Activated CD4-positive, alpha-beta memory T cell treated with anti-CD3 and anti-CD28 coated beads, Interleukin-2, amount 10 ng/mL, durations not matched to agents 7 days and 5 days (primary cell): Measurements from ENCODE around the gene UMPS. TPM values are rescaled to one million over a fixed set of nuclear protein-coding genes. Genes with fewer than 3 reads are reported as not detected.
"Not testable (repeated sequence)": the region's sequence is repeated elsewhere in the genome, so short reads cannot be mapped to it uniquely, and the experiment has no call there.

Experiments used
- CTCF ChIA-PET: fragments of 350-600 bp; sonication (Branson Sonifier 250); formaldehyde crosslinking; loops from one replicate; lab custom pipeline; 2021; ENCODE audit warnings: antibody characterized with exemption, inconsistent platforms; lab: Charles Lee
- POLR2A ChIA-PET: fragments of 350-600 bp; sonication (Branson Sonifier 250); formaldehyde crosslinking; loops from one replicate; lab custom pipeline; 2021; ENCODE audit warnings: antibody characterized with exemption; lab: Charles Lee
- DNase-seq: peaks from one replicate; pipeline ENCODE4 v3.0.0-alpha.2; 2020
- H3K27ac Mint-ChIP-seq: one replicate; pipeline ENCODE4 v1.8.0; 2021; ENCODE audit warnings: mild to moderate bottlenecking, mixed read lengths
- H3K27me3 Mint-ChIP-seq: one replicate; pipeline ENCODE4 v1.8.0; 2021; ENCODE audit warnings: mixed read lengths
- H3K36me3 Mint-ChIP-seq: one replicate; pipeline ENCODE4 v1.8.0; 2021; ENCODE audit warnings: low read depth, mixed read lengths
- H3K4me1 Mint-ChIP-seq: one replicate; pipeline ENCODE4 v1.8.0; 2021; ENCODE audit warnings: mixed read lengths
- H3K4me3 Mint-ChIP-seq: one replicate; pipeline ENCODE4 v1.8.0; 2021; ENCODE audit warnings: mild to moderate bottlenecking, mixed read lengths
- H3K9me3 Mint-ChIP-seq: one replicate; pipeline ENCODE4 v1.8.0; 2021; ENCODE audit warnings: mixed read lengths
- total RNA-seq, 2 experiments: library from RNA; stranded (reverse); gene quantifications; one replicate each; pipeline ENCODE4 v1.2.3, GENCODE V29; 2021

UMPS gene
- total RNA-seq, 2 experiments from 2014 or later = 23.3 to 26.3 TPM

DNA sequence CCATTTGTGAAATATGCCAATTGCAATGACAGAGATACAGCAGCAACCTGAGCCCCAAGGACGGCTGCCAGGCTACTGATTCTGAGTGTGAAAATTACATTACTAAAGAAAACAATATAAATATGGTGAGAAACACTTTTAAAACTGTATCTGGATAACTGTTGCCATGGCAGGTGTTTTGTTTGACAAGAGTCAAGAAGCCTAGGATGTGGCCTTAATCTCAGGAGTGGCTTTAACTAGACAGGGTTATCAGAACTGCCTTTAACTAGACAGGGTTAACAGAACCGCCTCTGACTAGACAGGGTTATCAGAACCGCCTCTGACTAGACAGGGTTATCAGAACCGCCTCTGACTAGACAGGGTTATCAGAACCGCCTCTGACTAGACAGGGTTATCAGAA, 58.9 kb downstream of the UMPS start:
- CTCF ChIA-PET, H3K27ac Mint-ChIP-seq, POLR2A ChIA-PET: not testable (repeated sequence)

DNA sequence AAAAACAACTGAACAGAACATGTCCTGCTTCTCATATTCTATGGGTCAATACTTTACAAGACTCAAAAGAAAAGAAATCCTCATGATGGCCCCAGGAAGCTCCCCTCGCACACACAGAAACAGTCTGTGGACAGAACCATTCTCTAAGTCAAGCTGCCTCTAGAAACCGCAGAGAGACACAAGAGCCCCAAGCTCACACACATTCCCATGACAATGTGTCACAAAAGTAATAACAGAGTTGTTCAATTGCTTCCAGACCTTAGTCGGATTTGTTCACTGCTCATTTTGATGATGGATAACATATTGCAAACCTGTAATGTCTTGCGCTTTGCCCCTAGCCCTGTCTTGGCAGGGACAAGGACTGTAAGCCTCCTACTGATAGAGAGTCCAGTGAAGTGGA, 60.9 kb downstream of the UMPS start:
- no peak overlapping the region for H3K4me3 Mint-ChIP-seq
- H3K4me1 Mint-ChIP-seq = peaks cover 13% of the 10 kb centered on the region
- no peaks in the 10 kb centered on the region for H3K9me3 Mint-ChIP-seq
- DNase-seq = no peak
- no peak overlapping the region for H3K27ac Mint-ChIP-seq
- H3K36me3 Mint-ChIP-seq = no peaks in the 10 kb centered on the region
- H3K27me3 Mint-ChIP-seq = peaks cover 2% of the 10 kb centered on the region
- ChIA-PET POLR2A (no interaction called here), CTCF (interaction anchor here (0.9 kb wide), 2 partner anchors 30 to 110 kb away, joined by 3 to 5 read pairs; no protein-coding TSS in a partner anchor)

More for the DNA sequence above, 58.9 kb downstream of the UMPS start:
- DNase-seq, H3K27me3 Mint-ChIP-seq, H3K36me3 Mint-ChIP-seq, H3K9me3 Mint-ChIP-seq, H3K4me3 Mint-ChIP-seq: not testable (repeated sequence)
- H3K4me1 Mint-ChIP-seq = peaks cover 18% of the 10 kb centered on the region

DNA sequence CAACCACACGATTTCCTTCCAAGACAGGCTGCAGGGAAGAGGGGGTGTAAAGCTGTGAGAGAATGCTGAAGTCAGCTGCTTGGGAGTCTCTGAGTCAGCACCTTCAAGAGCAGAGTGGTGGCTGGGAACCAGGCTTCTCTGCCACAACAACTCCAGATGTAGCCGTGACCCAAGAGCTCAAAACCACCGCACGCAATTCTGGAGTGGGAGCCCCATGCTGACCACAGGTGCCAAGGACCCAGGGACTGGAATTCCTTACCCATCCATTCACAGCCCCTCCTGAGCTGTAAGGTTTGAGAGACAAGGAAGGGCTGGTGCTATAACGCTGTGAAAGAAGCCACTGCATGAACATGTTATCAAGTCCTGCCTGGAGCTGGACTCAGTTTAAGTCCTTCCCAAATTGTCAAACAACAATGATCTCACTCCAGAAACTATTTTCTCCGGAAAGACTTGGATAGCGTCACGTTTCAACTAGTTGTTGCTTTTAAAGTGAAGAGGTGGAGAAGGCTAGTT, 61.4 kb downstream of the UMPS start:
- Mint-ChIP-seq H3K4me1 (peaks cover 13% of the 10 kb centered on the region), H3K27me3 (peaks cover 2% of the 10 kb centered on the region), H3K9me3 (no peaks in the 10 kb centered on the region), H3K27ac (no peak overlapping the region), H3K36me3 (no peaks in the 10 kb centered on the region), H3K4me3 (no peak overlapping the region)
- DNase-seq = peak; percentile 19
- ChIA-PET CTCF (interaction anchor here (0.9 kb wide), 1 partner anchor 110 kb away, joined by 5 read pairs; no protein-coding TSS in a partner anchor), POLR2A (no interaction called here)

- Mint-ChIP-seq H3K9me3 (no peaks in the 10 kb centered on the region), H3K4me1 (peaks cover 13% of the 10 kb centered on the region), H3K27ac (no peak overlapping the region), H3K36me3 (no peaks in the 10 kb centered on the region), H3K4me3 (no peak overlapping the region), H3K27me3 (peaks cover 4% of the 10 kb centered on the region)
- CTCF ChIA-PET = no interaction called here
- DNase-seq = no peak
- POLR2A ChIA-PET = no interaction called here
Observed at GRCh38 chr3:124792341-124793040, 62.2 kb downstream of the UMPS start.

- H3K36me3 Mint-ChIP-seq = no peaks in the 10 kb centered on the region
Observed at GRCh38 chr3:124793054-124793739, 62.9 kb downstream of the UMPS start.

DNA sequence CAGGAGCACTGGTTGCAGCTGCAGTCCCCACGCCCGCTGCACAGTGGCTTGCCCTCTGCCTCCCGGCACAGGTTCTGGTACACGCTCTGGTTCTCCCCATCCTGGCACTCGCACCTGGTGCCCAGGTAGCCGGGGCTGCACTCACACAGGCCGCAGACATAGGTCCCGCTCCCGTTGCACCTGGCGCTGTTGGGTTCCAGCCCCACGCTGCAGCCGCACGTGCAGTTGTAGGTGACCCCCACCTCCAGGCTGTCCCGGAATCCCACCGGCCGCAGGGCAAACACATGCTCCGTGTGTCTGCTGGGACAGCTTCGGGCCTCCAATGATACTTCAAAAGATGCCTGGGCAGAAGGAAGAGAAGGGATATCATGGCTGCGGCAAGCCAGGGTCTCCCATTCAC, 66.2 kb downstream of the UMPS start:
- CTCF ChIA-PET = interaction anchor here (0.9 kb wide), 1 partner anchor 35 kb away, joined by 4 read pairs; no protein-coding TSS in a partner anchor
- peaks cover 4% of the 10 kb centered on the region for H3K27me3 Mint-ChIP-seq
- no peaks in the 10 kb centered on the region for H3K9me3 Mint-ChIP-seq
- H3K27ac Mint-ChIP-seq = no peak overlapping the region
- H3K36me3 Mint-ChIP-seq = no peaks in the 10 kb centered on the region
- POLR2A ChIA-PET = no interaction called here
- peaks cover 8% of the 10 kb centered on the region for H3K4me1 Mint-ChIP-seq
- no peak overlapping the region for H3K4me3 Mint-ChIP-seq
- no peak for DNase-seq

More at GRCh38 chr3:124793054-124793739, 62.9 kb downstream of the UMPS start:
- Mint-ChIP-seq H3K4me3 (no peak overlapping the region), H3K27me3 (peaks cover 4% of the 10 kb centered on the region), H3K9me3 (no peaks in the 10 kb centered on the region), H3K27ac (no peak overlapping the region), H3K4me1 (peaks cover 13% of the 10 kb centered on the region)
- ChIA-PET POLR2A (no interaction called here), CTCF (no interaction called here)
- no peak for DNase-seq

GRCh38 chr3:124797426-124797945, 67.2 kb downstream of the UMPS start:
- no peak for DNase-seq
- peaks cover 4% of the 10 kb centered on the region for H3K27me3 Mint-ChIP-seq
- H3K9me3 Mint-ChIP-seq = no peaks in the 10 kb centered on the region
- H3K36me3 Mint-ChIP-seq = no peaks in the 10 kb centered on the region
- no peaks in the 10 kb centered on the region for H3K4me1 Mint-ChIP-seq
- H3K4me3 Mint-ChIP-seq = no peak overlapping the region
- H3K27ac Mint-ChIP-seq = no peak overlapping the region
- ChIA-PET POLR2A (no interaction called here), CTCF (no interaction called here)

Other genes with a start within 250 kb of the UMPS start
- under 1 TPM; 0.05 to 0.40 TPM for gene ITGB5, start 156.9 kb downstream of the UMPS start, total RNA-seq
- gene MUC13, start 204.3 kb downstream of the UMPS start, total RNA-seq = not detected